Measurements from ENCODE around the gene FBXL4. TPM values are rescaled to one million over a fixed set of nuclear protein-coding genes. Genes with fewer than 3 reads are reported as not detected.

Gene FBXL4
- total RNA-seq, 1 donor from 2014 or later = 30.9 TPM

- Mint-ChIP-seq H3K4me3 (ENCODE audit: unreplicated experiment) (peak overlapping the region; percentile 87), H3K27ac (ENCODE audit: unreplicated experiment) (peak overlapping the region; percentile 97), H3K4me1 (ENCODE audit: low read depth, unreplicated experiment) (peaks cover 26% of the 10 kb centered on the region)
Observed at GRCh38 chr6:98845211-98846020, 102.3 kb downstream of the FBXL4 start.

GRCh38 chr6:98844244-98845210, 103.2 kb downstream of the FBXL4 start:
- peak overlapping the region; percentile 83 for H3K27ac Mint-ChIP-seq (ENCODE audit: unreplicated experiment)
- H3K4me3 Mint-ChIP-seq (ENCODE audit: unreplicated experiment) = peak overlapping the region; percentile 78
- peaks cover 5% of the 10 kb centered on the region for H3K36me3 Mint-ChIP-seq (ENCODE audit: unreplicated experiment)
- DNase-seq = peak; percentile 69
- H3K4me1 Mint-ChIP-seq (ENCODE audit: low read depth, unreplicated experiment) = peaks cover 31% of the 10 kb centered on the region
- H3K9me3 Mint-ChIP-seq (ENCODE audit: unreplicated experiment) = peaks cover 44% of the 10 kb centered on the region
- peaks cover 24% of the 10 kb centered on the region for H3K27me3 Mint-ChIP-seq (ENCODE audit: unreplicated experiment)
- no peak for TF ChIP-seq CTCF (IDR thresholded peaks at IDR 0.05; ENCODE audit: partially characterized antibody, unreplicated experiment)

More at GRCh38 chr6:98845211-98846020, 102.3 kb downstream of the FBXL4 start:
- Mint-ChIP-seq H3K36me3 (ENCODE audit: unreplicated experiment) (peaks cover 5% of the 10 kb centered on the region), H3K9me3 (ENCODE audit: unreplicated experiment) (peaks cover 43% of the 10 kb centered on the region), H3K27me3 (ENCODE audit: unreplicated experiment) (peaks cover 24% of the 10 kb centered on the region)
- DNase-seq = peak; percentile 92
- TF ChIP-seq CTCF (IDR thresholded peaks at IDR 0.05; ENCODE audit: partially characterized antibody, unreplicated experiment) = peak; percentile 79

- Mint-ChIP-seq H3K27me3 (ENCODE audit: unreplicated experiment) (peaks cover 20% of the 10 kb centered on the region), H3K9me3 (ENCODE audit: unreplicated experiment) (peaks cover 38% of the 10 kb centered on the region), H3K4me3 (ENCODE audit: unreplicated experiment) (peak overlapping the region; percentile 96), H3K27ac (ENCODE audit: unreplicated experiment) (peak overlapping the region; percentile 83), H3K4me1 (ENCODE audit: low read depth, unreplicated experiment) (peaks cover 33% of the 10 kb centered on the region), H3K36me3 (ENCODE audit: unreplicated experiment) (peaks cover under 1% of the 10 kb centered on the region)
- DNase-seq = peak; percentile 60
- no peak for TF ChIP-seq CTCF (IDR thresholded peaks at IDR 0.05; ENCODE audit: partially characterized antibody, unreplicated experiment)
Observed at GRCh38 chr6:98843271-98844243, 104.2 kb downstream of the FBXL4 start.

GRCh38 chr6:98842342-98843180, 105.2 kb downstream of the FBXL4 start:
- no peaks in the 10 kb centered on the region for H3K36me3 Mint-ChIP-seq (ENCODE audit: unreplicated experiment)
- peaks cover 37% of the 10 kb centered on the region for H3K9me3 Mint-ChIP-seq (ENCODE audit: unreplicated experiment)
- peaks cover 20% of the 10 kb centered on the region for H3K27me3 Mint-ChIP-seq (ENCODE audit: unreplicated experiment)
- peaks cover 36% of the 10 kb centered on the region for H3K4me1 Mint-ChIP-seq (ENCODE audit: low read depth, unreplicated experiment)
- no peak for TF ChIP-seq CTCF (IDR thresholded peaks at IDR 0.05; ENCODE audit: partially characterized antibody, unreplicated experiment)
- peak overlapping the region; percentile 96 for H3K4me3 Mint-ChIP-seq (ENCODE audit: unreplicated experiment)
- H3K27ac Mint-ChIP-seq (ENCODE audit: unreplicated experiment) = peak overlapping the region; percentile 80
- DNase-seq = peak; percentile 71
